GM08714 (cell line): ENCODE measurements around the gene FBXO47.
"Not testable (repeated sequence)": the region's sequence is repeated elsewhere in the genome, so short reads cannot be mapped to it uniquely, and the experiment has no call there.

Experiments used
- H3K4me3 ChIP-seq: fragments of 200-500 bp; sonication (Bioruptor generic); 2 replicates; pipeline ENCODE4 v1.5.1; 2014; ENCODE audit warnings: mild to moderate bottlenecking, low read length, inconsistent platforms
- ZNF274 ChIP-seq: IDR thresholded peaks from 2 replicates; pipeline ENCODE4 v1.6.1; 2012; ENCODE audit warnings: mild to moderate bottlenecking, low read depth, low read length

FBXO47 gene

GRCh38 chr17:38958326-38958725, 8.9 kb downstream of the FBXO47 start:
- no peak overlapping the region for H3K4me3 ChIP-seq
- no peak for TF ChIP-seq ZNF274

GRCh38 chr17:38953800-38954199, 13.4 kb downstream of the FBXO47 start:
- H3K4me3 ChIP-seq, result not testable (repeated sequence)

- no peak for TF ChIP-seq ZNF274
- no peak overlapping the region for H3K4me3 ChIP-seq
Measured at GRCh38 chr17:38947189-38947588, 20.0 kb downstream of the FBXO47 start.

- TF ChIP-seq ZNF274, result no peak
- no peak overlapping the region for H3K4me3 ChIP-seq
Measured at GRCh38 chr17:38943607-38944006, 23.6 kb downstream of the FBXO47 start.

GRCh38 chr17:38942696-38943334, 24.4 kb downstream of the FBXO47 start:
- no peak overlapping the region for H3K4me3 ChIP-seq
- TF ChIP-seq ZNF274, result no peak

GRCh38 chr17:38940404-38940803, 26.8 kb downstream of the FBXO47 start:
- no peak for TF ChIP-seq ZNF274
- no peak overlapping the region for H3K4me3 ChIP-seq

- TF ChIP-seq ZNF274, result no peak
- no peak overlapping the region for H3K4me3 ChIP-seq
Measured at GRCh38 chr17:38939987-38940386, 27.2 kb downstream of the FBXO47 start.

- H3K4me3 ChIP-seq, result not testable (repeated sequence)
Measured at GRCh38 chr17:38933962-38934361, 33.2 kb downstream of the FBXO47 start.

GRCh38 chr17:38930782-38931181, 36.4 kb downstream of the FBXO47 start:
- H3K4me3 ChIP-seq, result not testable (repeated sequence)

GRCh38 chr17:38926293-38927070, 40.7 kb downstream of the FBXO47 start:
- no peak for TF ChIP-seq ZNF274
- no peak overlapping the region for H3K4me3 ChIP-seq

- no peak for TF ChIP-seq ZNF274
- no peak within 1 kb of the TSS for H3K4me3 ChIP-seq
Measured at GRCh38 chr17:38925263-38925995, 41.8 kb downstream of the FBXO47 start, which contains the start of gene LASP1NB. Gene LASP1NB, plus strand, starts transcription at chr17:38925614.

- no peak for TF ChIP-seq ZNF274
Measured at GRCh38 chr17:38922538-38923297, 44.5 kb downstream of the FBXO47 start.

GRCh38 chr17:38921756-38922411, 45.3 kb downstream of the FBXO47 start:
- H3K4me3 ChIP-seq, result no peak overlapping the region
- no peak for TF ChIP-seq ZNF274

More at GRCh38 chr17:38922538-38923297, 44.5 kb downstream of the FBXO47 start:
- no peak overlapping the region for H3K4me3 ChIP-seq
